Ammon's horn (tissue), 1 donor: ENCODE measurements around the gene ZFAND2B.

ENCODE experiments used
- DNase-seq: peaks from one replicate; pipeline ENCODE4 v3.0.0-alpha.2; 2016; ENCODE audit warnings: low spot score

Gene ZFAND2B

GRCh38 chr2:219220652-219221402 lies 14.2 kb downstream of the ZFAND2B start:
- no peak for DNase-seq

GRCh38 chr2:219221957-219222518 lies 15.5 kb downstream of the ZFAND2B start:
- DNase-seq: peak; percentile 48

- DNase-seq: no peak
These were observed 17.4 kb downstream of the ZFAND2B start for GRCh38 chr2:219223831-219224610.

- no peak for DNase-seq
These were observed 18.8 kb downstream of the ZFAND2B start for GRCh38 chr2:219225350-219225749.

- DNase-seq: no peak
These were observed 21.7 kb downstream of the ZFAND2B start for GRCh38 chr2:219228041-219228910.

GRCh38 chr2:219228911-219229304 lies 22.3 kb downstream of the ZFAND2B start:
- no peak for DNase-seq

- DNase-seq: peak; percentile 100
These were observed 22.9 kb downstream of the ZFAND2B start, which contains the start of the genes ANKZF1 and ATG9A for GRCh38 chr2:219229305-219230058. Gene ANKZF1 (plus strand): TSS chr2:219229806. CDS start chr2:219230258, 452 bp downstream. Gene ATG9A (minus strand): TSS chr2:219229636. CDS start chr2:219228024, 1,612 bp downstream.

- DNase-seq: no peak
These were observed 23.5 kb downstream of the ZFAND2B start for GRCh38 chr2:219230059-219230540.

GRCh38 chr2:219234331-219234730 lies 27.7 kb downstream of the ZFAND2B start:
- no peak for DNase-seq

GRCh38 chr2:219243291-219243761 lies 36.7 kb downstream of the ZFAND2B start:
- no peak for DNase-seq

GRCh38 chr2:219244789-219245147 lies 38.2 kb downstream of the ZFAND2B start:
- no peak for DNase-seq

- peak; percentile 94 for DNase-seq
These were observed 38.7 kb downstream of the ZFAND2B start, which contains the start of the genes GLB1L and STK16 for GRCh38 chr2:219245148-219245898. Gene GLB1L (minus strand): TSS chr2:219245444. CDS start chr2:219243573, 1,871 bp downstream. Gene STK16 (plus strand): TSS chr2:219245479. CDS start chr2:219246000, 521 bp downstream.

GRCh38 chr2:219245899-219246230 lies 39.3 kb downstream of the ZFAND2B start:
- no peak for DNase-seq

GRCh38 chr2:219246559-219246958 lies 40.0 kb downstream of the ZFAND2B start:
- no peak for DNase-seq

- DNase-seq: no peak
These were observed 41.4 kb downstream of the ZFAND2B start for GRCh38 chr2:219247678-219248642.

GRCh38 chr2:219248845-219249202 lies 42.2 kb downstream of the ZFAND2B start:
- no peak for DNase-seq

- peak; percentile 75 for DNase-seq
These were observed 42.8 kb downstream of the ZFAND2B start for GRCh38 chr2:219249203-219249980.
